Measurements from ENCODE around the gene RNF41. TPM values are rescaled to one million over a fixed set of nuclear protein-coding genes. Genes with fewer than 3 reads are reported as not detected.

RNF41 gene
- total and polyA plus RNA-seq, 2 experiments from 2014 or later, result 17.3 to 37.2 TPM

DNA sequence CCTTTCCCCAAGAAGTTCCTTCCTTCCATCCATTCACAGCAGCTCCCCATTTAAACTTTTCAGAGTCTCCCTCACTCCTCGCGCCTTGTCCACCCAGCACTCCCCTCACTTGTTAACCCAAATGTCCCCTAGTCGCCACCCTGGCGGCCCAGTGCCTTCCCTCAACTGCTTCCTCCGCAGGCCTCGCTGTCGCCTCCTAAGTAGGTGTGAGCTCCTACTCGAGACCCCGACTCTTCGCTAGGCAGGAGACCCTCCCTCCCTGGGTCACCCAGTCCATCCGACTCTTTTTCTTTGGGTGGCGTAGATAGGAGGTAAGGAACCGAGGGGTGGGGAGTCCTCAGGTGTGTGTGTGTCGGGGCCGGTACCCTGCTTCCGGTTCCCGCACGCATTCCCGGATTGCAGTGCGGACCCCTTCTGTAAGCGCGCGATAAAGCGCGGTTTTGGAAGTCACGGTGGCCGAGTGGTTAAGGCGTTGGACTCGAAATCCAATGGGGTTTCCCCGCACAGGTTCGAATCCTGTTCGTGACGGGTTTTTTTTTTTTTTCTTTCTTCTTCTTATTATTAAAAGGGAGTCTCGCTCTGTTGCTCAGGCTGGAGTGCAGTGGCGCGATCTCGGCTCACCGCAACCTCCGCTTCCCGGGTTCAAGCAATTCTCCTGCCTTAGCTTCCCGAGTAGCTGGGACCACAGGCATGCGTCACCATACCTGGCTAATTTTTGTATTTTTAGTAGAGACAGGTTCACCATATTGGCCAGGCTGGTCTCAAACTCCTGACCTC lies 31.6 kb downstream of the RNF41 start:
- DNase-seq (ENCODE audit: low read depth in 1 of 2, low spot score in 1 of 2), result peak; percentile 81
- TF ChIP-seq CTCF (IDR thresholded peaks at IDR 0.05; ENCODE audit: low read depth, low read length), result no peak
- peaks cover 7% of the 10 kb centered on the region for H3K36me3 ChIP-seq
- peak overlapping the region; percentile 73 for H3K27ac ChIP-seq
- H3K4me3 ChIP-seq, result peak overlapping the region; percentile 100
- peaks cover 9% of the 10 kb centered on the region for H3K4me1 ChIP-seq (ENCODE audit: low read depth)
- no peaks in the 10 kb centered on the region for H3K9me3 ChIP-seq (ENCODE audit: low read depth)
- no peaks in the 10 kb centered on the region for H3K27me3 ChIP-seq

DNA sequence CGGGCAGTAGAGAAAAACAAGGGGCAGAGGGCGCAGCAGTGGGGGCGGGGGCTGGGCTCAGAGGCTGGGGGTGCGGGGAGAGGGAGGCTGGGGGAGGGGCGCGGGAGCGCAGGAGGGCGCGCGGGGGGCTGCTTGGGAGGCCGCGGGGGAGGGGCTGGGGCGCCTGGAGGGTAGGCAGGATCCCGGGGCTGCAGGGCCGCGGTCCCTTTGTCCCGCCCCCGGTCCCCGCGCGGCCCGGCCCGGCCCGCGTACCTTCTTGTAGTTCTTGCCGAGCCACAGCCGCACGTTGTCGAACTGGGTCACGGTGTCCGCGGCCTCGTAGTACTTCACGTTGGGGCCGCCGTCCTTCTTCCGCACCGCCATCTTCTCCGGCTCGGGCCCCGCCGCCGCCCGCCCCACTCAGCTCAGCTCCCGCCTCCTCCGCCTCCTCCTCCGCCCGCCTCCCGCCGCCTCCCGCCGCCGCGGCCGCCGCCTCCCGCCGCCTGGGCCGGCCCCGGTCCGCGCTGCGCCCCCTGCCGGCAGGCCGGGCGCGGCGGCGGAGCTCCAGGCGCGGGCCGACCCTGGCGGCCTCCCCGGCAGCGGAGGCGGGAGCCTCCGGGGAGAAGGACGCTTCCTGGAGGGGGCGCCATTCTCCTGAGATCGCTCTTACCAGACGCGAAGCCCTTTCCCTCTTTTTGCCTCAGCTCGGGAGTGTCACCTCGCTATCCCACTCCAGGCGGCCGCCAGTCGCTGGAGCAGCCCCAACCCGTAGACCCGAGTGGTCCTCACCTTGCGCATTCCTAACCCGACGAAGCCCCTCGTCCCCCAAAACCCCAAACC lies 32.4 kb downstream of the RNF41 start, which contains the start of gene SMARCC2:
Gene SMARCC2 (minus strand): TSS at position 385 of the 819 bp plus-strand sequence. CDS start 22 bp downstream, at position 363.
- peaks cover 15% of the 10 kb centered on the region for H3K36me3 ChIP-seq
- TF ChIP-seq CTCF (IDR thresholded peaks at IDR 0.05; ENCODE audit: low read depth, low read length), result peak; percentile 58
- H3K4me1 ChIP-seq (ENCODE audit: low read depth), result peaks cover 9% of the 10 kb centered on the region
- peak within 1 kb of the TSS; percentile 81 for H3K27ac ChIP-seq
- peak within 1 kb of the TSS; percentile 100 for H3K4me3 ChIP-seq
- DNase-seq (ENCODE audit: low read depth in 1 of 2, low spot score in 1 of 2), result peak; percentile 90 to 93
- no peaks in the 10 kb centered on the region for H3K9me3 ChIP-seq (ENCODE audit: low read depth)
- H3K27me3 ChIP-seq, result no peaks in the 10 kb centered on the region

- Histone ChIP-seq H3K36me3 (peaks cover 19% of the 10 kb centered on the region), H3K9me3 (ENCODE audit: low read depth) (no peaks in the 10 kb centered on the region), H3K4me3 (peak overlapping the region; percentile 100), H3K27ac (peak overlapping the region; percentile 81), H3K4me1 (ENCODE audit: low read depth) (peaks cover 10% of the 10 kb centered on the region), H3K27me3 (no peaks in the 10 kb centered on the region)
- no peak for TF ChIP-seq CTCF (IDR thresholded peaks at IDR 0.05; ENCODE audit: low read depth, low read length)
- no peak for DNase-seq (ENCODE audit: low read depth in 1 of 2, low spot score in 1 of 2)
These were observed 33.0 kb downstream of the RNF41 start for GRCh38 chr12:56188778-56189098.

DNA sequence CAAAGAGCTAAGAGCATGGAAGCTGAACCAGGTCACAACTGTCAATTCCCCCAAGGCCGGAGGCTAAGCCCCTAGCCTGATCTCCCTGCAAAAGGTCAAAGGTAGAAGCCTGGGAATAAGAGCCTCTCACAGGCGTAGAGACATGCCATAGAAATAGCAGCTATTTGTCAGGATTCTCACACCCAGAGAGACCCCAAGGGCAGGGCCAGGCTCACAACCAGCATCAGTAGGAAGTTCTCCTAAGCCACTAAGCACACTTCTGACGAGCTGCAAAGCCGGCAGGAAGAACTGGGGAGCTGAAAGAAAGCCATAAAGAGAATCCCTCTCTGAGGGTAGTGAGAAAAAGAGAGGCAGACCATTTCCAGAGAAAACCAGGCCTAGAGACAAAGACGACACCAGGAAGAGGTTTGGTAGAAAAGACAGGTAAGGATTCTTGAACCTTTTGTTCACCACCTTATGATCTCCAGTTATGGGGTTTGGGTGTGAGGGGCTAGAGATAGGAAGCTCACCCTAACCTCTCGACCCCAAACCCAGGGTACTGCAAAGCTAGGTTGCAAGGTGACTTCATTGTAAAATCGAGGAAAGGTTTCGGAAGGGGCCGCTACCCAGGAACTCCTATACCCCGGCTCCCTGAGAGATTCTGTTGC lies 33.5 kb downstream of the RNF41 start:
- no peak for TF ChIP-seq CTCF (IDR thresholded peaks at IDR 0.05; ENCODE audit: low read depth, low read length)
- peaks cover 15% of the 10 kb centered on the region for H3K4me1 ChIP-seq (ENCODE audit: low read depth)
- H3K4me3 ChIP-seq, result peak overlapping the region; percentile 100
- H3K27ac ChIP-seq, result peak overlapping the region; percentile 81
- DNase-seq (ENCODE audit: low read depth in 1 of 2, low spot score in 1 of 2), result no peak
- H3K36me3 ChIP-seq, result peaks cover 24% of the 10 kb centered on the region
- no peaks in the 10 kb centered on the region for H3K27me3 ChIP-seq
- H3K9me3 ChIP-seq (ENCODE audit: low read depth), result no peaks in the 10 kb centered on the region

DNA sequence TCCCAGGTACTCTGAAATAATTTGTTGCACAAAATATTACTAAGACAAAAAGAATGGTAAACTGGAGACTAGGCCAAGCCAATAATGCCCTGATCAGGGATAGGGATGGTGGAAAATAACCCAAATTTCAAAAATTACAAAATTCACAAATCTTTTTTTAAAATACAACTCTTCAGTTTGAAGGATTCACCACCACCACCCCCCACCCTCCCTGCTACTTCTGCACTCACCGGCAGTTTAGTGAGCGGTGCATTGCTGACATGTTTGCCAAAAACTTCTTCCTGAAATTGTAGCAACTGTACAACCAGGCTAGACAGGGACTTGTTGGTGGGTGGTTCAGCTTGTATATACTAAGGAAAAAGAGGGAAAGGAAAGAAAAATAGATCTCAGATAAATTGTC lies 34.8 kb downstream of the RNF41 start:
- no peaks in the 10 kb centered on the region for H3K9me3 ChIP-seq (ENCODE audit: low read depth)
- no peak overlapping the region for H3K27ac ChIP-seq
- DNase-seq (ENCODE audit: low read depth in 1 of 2, low spot score in 1 of 2), result no peak
- H3K36me3 ChIP-seq, result peaks cover 29% of the 10 kb centered on the region
- no peak for TF ChIP-seq CTCF (IDR thresholded peaks at IDR 0.05; ENCODE audit: low read depth, low read length)
- no peak overlapping the region for H3K4me3 ChIP-seq
- H3K27me3 ChIP-seq, result no peaks in the 10 kb centered on the region
- H3K4me1 ChIP-seq (ENCODE audit: low read depth), result peaks cover 16% of the 10 kb centered on the region

Data from cardiac muscle cell (in vitro differentiated cells and primary cell).